H1 (cell line): ENCODE measurements around the gene TM9SF2. TPM values are rescaled to one million over a fixed set of nuclear protein-coding genes. Genes with fewer than 3 reads are reported as not detected.

Source experiments
- CBX8 ChIP-seq: fragments of 300-800, 300-1000 bp; sonication (generic); IDR thresholded peaks from 2 replicates; pipeline ENCODE4 v1.7.1; 2016; ENCODE audit warnings: low read depth, low read length, borderline replicate concordance
- SIRT6 ChIP-seq: IDR thresholded peaks from one replicate; pipeline ENCODE4 v1.7.1; 2012; ENCODE audit warnings: low read length, inconsistent platforms
- SP2 ChIP-seq: IDR thresholded peaks from 2 replicates; pipeline ENCODE4 v1.6.1; 2012; ENCODE audit warnings: mild to moderate bottlenecking, low read length, inconsistent platforms
- SUZ12 ChIP-seq: fragments of 200-600 bp; sonication (generic); IDR thresholded peaks from 2 replicates; pipeline ENCODE4 v1.6.1; 2012; ENCODE audit warnings: mild to moderate bottlenecking, inconsistent platforms, low read length, moderate library complexity, mixed read lengths
- TEAD4 ChIP-seq: IDR thresholded peaks from 2 replicates; pipeline ENCODE4 v1.6.1; 2012; ENCODE audit warnings: low read depth, low read length, inconsistent platforms, mixed read lengths
- polyA plus RNA-seq, 7 experiments: library from polyadenylated mRNA; depleted of rRNA in 3 of 7; stranded (reverse) in 5 of 7; unstranded in 2 of 7; fragments of >200 nt in 5 of 7; fragments of 200-250 nt in 2 of 7; gene quantifications; 1 replicate in 5 of 7; 2 replicates in 1 of 7; 4 replicates in 1 of 7; pipeline versions ENCODE4 v1.2.1 to v1.2.3, GENCODE V29; 2011 to 2013; ENCODE audit warnings: missing spikeins in 2 of 7, mixed read lengths in 2 of 7
- total RNA-seq: library from RNA; stranded (reverse); fragmentation: NEBNext Ultra II Directional; extraction: Animal tissue kit (Norgen Biotek cat#: 25700); gene quantifications from 2 replicates; pipeline ENCODE4 v1.2.1, GENCODE V29; 2021
- TF ChIP-seq, protein P1 (sequence below): fragments of 300-600 bp; sonication (generic); IDR thresholded peaks from 2 replicates; pipeline ENCODE4 v1.7.1; 2012; ENCODE audit warnings: low read length, moderate library complexity, mild to moderate bottlenecking, inconsistent platforms; ENCODE audit not compliant: insufficient replicate concordance
- TF ChIP-seq, protein P2 (sequence below): IDR thresholded peaks from 2 replicates; pipeline ENCODE4 v1.6.1; 2012; ENCODE audit warnings: inconsistent platforms
- TF ChIP-seq, protein P3 (sequence below): IDR thresholded peaks from 2 replicates; pipeline ENCODE4 v1.6.1; 2011; ENCODE audit warnings: low read length, improper control_type of control experiment
- TF ChIP-seq, protein P4 (sequence below): IDR thresholded peaks from 2 replicates; pipeline ENCODE4 v1.6.1; 2012; ENCODE audit warnings: inconsistent platforms

The TM9SF2 gene
- total and polyA plus RNA-seq, 2 of the 8 experiments (the other 6 are each of a cell fraction or from before 2014, with no cell fraction given), result 68.0 to 101 TPM

DNA sequence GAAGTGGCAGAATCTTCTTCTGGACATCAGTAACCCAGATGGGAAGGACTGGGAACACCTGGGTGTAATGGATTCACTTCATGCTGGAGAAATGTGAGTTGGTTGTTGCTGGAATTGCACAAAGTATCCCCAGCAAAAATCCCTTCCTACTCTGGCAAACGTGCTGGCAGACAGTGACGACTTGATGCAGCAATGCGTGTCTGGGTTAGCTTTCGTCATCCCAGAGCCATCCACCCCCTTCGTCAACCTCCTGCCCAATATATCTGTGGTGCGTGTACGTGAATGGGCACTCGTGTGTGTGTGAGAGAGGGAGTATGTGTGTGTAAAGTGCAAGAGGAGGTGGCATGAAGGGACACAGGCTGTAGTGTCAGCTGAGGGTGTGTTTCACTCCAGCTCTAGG is 70.9 kb downstream of the TM9SF2 start (continued):
- TF ChIP-seq, protein P1, sequence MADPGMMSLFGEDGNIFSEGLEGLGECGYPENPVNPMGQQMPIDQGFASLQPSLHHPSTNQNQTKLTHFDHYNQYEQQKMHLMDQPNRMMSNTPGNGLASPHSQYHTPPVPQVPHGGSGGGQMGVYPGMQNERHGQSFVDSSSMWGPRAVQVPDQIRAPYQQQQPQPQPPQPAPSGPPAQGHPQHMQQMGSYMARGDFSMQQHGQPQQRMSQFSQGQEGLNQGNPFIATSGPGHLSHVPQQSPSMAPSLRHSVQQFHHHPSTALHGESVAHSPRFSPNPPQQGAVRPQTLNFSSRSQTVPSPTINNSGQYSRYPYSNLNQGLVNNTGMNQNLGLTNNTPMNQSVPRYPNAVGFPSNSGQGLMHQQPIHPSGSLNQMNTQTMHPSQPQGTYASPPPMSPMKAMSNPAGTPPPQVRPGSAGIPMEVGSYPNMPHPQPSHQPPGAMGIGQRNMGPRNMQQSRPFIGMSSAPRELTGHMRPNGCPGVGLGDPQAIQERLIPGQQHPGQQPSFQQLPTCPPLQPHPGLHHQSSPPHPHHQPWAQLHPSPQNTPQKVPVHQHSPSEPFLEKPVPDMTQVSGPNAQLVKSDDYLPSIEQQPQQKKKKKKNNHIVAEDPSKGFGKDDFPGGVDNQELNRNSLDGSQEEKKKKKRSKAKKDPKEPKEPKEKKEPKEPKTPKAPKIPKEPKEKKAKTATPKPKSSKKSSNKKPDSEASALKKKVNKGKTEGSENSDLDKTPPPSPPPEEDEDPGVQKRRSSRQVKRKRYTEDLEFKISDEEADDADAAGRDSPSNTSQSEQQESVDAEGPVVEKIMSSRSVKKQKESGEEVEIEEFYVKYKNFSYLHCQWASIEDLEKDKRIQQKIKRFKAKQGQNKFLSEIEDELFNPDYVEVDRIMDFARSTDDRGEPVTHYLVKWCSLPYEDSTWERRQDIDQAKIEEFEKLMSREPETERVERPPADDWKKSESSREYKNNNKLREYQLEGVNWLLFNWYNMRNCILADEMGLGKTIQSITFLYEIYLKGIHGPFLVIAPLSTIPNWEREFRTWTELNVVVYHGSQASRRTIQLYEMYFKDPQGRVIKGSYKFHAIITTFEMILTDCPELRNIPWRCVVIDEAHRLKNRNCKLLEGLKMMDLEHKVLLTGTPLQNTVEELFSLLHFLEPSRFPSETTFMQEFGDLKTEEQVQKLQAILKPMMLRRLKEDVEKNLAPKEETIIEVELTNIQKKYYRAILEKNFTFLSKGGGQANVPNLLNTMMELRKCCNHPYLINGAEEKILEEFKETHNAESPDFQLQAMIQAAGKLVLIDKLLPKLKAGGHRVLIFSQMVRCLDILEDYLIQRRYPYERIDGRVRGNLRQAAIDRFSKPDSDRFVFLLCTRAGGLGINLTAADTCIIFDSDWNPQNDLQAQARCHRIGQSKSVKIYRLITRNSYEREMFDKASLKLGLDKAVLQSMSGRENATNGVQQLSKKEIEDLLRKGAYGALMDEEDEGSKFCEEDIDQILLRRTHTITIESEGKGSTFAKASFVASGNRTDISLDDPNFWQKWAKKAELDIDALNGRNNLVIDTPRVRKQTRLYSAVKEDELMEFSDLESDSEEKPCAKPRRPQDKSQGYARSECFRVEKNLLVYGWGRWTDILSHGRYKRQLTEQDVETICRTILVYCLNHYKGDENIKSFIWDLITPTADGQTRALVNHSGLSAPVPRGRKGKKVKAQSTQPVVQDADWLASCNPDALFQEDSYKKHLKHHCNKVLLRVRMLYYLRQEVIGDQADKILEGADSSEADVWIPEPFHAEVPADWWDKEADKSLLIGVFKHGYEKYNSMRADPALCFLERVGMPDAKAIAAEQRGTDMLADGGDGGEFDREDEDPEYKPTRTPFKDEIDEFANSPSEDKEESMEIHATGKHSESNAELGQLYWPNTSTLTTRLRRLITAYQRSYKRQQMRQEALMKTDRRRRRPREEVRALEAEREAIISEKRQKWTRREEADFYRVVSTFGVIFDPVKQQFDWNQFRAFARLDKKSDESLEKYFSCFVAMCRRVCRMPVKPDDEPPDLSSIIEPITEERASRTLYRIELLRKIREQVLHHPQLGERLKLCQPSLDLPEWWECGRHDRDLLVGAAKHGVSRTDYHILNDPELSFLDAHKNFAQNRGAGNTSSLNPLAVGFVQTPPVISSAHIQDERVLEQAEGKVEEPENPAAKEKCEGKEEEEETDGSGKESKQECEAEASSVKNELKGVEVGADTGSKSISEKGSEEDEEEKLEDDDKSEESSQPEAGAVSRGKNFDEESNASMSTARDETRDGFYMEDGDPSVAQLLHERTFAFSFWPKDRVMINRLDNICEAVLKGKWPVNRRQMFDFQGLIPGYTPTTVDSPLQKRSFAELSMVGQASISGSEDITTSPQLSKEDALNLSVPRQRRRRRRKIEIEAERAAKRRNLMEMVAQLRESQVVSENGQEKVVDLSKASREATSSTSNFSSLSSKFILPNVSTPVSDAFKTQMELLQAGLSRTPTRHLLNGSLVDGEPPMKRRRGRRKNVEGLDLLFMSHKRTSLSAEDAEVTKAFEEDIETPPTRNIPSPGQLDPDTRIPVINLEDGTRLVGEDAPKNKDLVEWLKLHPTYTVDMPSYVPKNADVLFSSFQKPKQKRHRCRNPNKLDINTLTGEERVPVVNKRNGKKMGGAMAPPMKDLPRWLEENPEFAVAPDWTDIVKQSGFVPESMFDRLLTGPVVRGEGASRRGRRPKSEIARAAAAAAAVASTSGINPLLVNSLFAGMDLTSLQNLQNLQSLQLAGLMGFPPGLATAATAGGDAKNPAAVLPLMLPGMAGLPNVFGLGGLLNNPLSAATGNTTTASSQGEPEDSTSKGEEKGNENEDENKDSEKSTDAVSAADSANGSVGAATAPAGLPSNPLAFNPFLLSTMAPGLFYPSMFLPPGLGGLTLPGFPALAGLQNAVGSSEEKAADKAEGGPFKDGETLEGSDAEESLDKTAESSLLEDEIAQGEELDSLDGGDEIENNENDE, result no peak
- no peak for TF ChIP-seq TEAD4
- no peak for TF ChIP-seq CBX8
- TF ChIP-seq, protein P2, sequence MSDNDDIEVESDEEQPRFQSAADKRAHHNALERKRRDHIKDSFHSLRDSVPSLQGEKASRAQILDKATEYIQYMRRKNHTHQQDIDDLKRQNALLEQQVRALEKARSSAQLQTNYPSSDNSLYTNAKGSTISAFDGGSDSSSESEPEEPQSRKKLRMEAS, result no peak
- no peak for TF ChIP-seq SP2
- no peak for TF ChIP-seq SIRT6
- TF ChIP-seq SUZ12, result no peak
- TF ChIP-seq, protein P3, sequence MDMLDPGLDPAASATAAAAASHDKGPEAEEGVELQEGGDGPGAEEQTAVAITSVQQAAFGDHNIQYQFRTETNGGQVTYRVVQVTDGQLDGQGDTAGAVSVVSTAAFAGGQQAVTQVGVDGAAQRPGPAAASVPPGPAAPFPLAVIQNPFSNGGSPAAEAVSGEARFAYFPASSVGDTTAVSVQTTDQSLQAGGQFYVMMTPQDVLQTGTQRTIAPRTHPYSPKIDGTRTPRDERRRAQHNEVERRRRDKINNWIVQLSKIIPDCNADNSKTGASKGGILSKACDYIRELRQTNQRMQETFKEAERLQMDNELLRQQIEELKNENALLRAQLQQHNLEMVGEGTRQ, result no peak
- TF ChIP-seq, protein P4, sequence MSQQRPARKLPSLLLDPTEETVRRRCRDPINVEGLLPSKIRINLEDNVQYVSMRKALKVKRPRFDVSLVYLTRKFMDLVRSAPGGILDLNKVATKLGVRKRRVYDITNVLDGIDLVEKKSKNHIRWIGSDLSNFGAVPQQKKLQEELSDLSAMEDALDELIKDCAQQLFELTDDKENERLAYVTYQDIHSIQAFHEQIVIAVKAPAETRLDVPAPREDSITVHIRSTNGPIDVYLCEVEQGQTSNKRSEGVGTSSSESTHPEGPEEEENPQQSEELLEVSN, result no peak
- TF ChIP-seq, all 59 proteins: peak for 0
